NK-92 (cell line): Measurements from ENCODE around the gene SLC12A9.
"Not testable (repeated sequence)": the region's sequence is repeated elsewhere in the genome, so short reads cannot be mapped to it uniquely, and the experiment has no call there.

Source experiments
- DNase-seq: peaks from one replicate; lab custom pipeline; 2025; ENCODE audit not compliant: unreplicated experiment; lab: John Stamatoyannopoulos, UW

The SLC12A9 gene, protein sequence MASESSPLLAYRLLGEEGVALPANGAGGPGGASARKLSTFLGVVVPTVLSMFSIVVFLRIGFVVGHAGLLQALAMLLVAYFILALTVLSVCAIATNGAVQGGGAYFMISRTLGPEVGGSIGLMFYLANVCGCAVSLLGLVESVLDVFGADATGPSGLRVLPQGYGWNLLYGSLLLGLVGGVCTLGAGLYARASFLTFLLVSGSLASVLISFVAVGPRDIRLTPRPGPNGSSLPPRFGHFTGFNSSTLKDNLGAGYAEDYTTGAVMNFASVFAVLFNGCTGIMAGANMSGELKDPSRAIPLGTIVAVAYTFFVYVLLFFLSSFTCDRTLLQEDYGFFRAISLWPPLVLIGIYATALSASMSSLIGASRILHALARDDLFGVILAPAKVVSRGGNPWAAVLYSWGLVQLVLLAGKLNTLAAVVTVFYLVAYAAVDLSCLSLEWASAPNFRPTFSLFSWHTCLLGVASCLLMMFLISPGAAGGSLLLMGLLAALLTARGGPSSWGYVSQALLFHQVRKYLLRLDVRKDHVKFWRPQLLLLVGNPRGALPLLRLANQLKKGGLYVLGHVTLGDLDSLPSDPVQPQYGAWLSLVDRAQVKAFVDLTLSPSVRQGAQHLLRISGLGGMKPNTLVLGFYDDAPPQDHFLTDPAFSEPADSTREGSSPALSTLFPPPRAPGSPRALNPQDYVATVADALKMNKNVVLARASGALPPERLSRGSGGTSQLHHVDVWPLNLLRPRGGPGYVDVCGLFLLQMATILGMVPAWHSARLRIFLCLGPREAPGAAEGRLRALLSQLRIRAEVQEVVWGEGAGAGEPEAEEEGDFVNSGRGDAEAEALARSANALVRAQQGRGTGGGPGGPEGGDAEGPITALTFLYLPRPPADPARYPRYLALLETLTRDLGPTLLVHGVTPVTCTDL

DNA sequence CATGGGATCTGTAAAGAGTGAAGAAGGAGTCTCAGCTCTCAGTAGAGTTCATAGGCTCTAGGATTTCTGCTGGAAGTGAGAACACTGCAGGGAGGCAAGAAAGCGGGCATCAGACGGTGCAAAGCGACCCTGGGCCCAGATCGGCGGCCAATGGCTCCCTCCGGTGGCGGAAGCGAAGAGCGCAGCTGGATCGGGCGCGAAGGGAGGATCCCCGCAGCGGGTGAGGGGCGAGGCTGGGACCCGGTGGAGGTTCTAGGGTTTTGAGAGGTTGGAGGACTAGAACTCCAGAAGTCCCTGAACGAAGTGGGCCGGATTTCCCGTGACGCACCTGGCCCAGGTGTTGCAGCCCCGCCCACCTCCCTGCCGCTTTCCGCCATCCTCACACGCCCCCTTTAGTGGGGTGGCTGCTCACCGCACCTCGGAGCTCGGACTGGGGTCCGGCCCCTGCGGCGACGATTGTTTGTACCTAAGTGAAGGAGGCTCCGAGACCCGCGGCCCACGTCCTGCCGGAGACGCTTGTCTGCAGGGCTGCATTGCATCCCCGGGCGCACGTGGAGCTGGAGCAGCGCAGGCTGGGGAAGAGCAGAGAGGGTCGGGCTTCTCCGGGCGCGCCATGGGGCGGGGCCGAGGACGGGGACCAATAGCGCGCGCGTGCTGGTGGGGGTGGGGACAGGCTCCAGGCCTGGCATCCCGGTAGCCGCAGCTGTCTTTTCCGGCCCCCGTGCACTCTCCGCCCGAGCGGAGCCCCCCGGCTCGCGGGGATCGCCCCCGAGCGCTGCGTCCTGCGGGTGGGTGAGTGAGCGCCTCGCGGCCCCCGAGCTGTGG is at the start of gene SLC12A9:
Gene SLC12A9, plus strand, starts transcription at position 666 of the 825 bp plus-strand sequence. CDS start 1,485 bp downstream, outside the sequence.
- DNase-seq = no peak

DNA sequence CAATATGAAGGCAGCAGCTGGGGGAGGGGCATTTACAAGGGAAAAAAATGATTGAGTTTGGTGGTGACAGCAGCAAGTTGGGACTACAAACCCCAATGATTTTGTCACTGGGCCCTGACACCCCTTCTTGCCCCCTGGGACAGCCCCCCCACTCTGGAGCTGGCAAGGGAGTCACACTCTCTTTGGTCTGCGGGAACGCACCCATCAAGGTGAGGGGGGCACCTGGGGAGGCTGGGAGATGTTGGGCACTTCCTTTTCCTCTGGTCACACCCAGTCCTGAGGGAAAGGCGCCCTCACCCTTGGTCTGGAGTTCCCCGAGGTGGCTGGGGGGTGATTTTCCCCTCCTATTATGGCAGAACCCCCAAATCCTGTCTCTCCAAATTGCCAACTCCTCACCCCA is 49.6 kb upstream of the SLC12A9 start:
- DNase-seq = no peak

DNA sequence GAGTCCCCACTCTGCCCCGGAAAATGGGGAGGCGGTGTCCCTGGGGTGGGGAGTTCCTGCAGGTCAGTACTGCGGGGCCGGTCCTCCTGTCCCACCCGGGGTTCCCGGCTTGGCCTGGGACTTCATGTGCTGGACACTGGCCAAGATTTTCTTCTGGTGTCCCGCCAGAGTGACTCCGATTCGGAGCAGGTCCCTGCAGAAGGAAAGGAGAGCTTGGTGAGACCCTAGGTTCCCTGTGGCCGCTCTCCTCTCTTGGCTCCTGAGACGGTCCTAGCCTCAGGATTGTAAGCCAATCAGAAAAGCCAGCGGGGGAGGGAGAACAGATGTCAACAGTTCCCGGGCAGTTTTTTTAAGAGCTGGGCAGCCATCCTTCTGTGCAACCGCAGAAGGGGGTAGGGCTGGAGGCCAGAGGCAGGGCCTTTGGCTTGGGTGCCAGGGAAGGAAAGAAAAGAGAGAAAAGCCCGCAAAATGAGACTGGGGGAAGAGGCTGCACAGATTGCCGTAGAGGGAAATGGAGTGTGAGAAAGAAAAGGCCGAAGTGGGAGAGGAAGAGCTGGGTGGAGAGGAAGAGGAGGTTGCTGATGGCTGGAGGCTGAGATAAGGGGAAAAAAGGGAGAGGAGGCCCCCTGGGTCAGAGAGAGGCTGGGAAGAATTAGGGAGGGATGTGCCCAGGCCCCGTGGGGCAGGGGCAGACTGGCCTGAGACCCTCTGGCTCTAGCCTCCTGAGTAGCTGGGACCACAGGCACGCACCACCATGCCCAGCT is 48.9 kb upstream of the SLC12A9 start:
- no peak for DNase-seq

DNA sequence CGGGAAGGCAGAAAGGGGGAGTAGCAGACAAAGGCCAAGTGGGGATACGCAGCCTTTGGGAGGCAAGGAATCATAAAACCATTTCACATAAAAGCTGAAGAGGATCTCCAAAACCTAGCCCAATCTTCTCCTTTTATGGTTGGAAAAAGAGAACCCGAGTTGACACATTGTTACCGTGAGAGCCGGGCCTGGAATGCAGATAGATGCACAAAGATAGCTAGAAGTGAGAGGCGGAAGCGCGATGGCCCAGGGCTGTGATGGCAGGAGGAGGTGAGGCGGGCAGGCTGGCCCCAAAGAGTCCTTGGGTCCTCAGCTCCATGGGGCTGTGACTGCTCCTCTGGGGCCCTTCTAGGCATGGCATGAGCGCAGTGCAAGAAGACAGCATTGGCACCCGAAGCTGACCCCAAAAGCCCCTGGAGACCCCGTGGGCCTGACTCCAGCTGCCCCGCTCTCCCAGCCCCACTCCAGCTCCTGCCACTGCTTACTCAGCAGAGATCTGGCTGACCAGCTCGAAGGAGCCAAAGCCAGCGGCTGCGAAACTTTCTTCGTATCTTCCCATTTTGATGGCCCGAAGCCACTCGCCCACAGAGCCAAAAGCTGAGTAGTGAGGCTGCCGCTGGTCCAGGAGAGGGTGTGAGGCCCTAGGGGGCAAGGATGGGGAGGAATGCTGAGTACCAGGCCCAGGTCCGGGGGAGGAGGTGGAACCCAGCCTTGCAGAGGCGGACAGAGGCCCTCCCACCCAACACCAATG is 47.7 kb upstream of the SLC12A9 start:
- no peak for DNase-seq

GRCh38 chr7:100806276-100806675 is 46.2 kb upstream of the SLC12A9 start:
- DNase-seq = no peak

DNA sequence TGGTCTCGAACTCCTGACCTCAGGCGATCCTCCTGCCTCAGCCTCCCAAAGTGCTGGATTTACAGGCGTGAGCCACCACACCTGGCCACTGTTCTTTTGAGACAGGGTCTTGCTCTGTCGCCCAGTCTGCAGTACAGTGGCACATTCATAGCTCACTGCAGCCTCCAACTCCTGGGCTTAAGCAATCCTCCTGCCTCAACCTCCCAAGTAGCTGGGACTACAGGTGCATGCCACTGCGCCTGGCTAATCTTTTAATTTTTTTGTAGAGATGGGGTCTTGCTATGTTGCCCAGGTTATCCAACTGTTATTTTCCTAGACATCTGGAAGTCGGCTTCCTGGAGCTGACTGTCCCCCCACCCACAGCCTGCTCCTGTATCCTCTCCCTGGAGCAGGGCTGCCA is 45.6 kb upstream of the SLC12A9 start:
- not testable (repeated sequence) for DNase-seq

DNA sequence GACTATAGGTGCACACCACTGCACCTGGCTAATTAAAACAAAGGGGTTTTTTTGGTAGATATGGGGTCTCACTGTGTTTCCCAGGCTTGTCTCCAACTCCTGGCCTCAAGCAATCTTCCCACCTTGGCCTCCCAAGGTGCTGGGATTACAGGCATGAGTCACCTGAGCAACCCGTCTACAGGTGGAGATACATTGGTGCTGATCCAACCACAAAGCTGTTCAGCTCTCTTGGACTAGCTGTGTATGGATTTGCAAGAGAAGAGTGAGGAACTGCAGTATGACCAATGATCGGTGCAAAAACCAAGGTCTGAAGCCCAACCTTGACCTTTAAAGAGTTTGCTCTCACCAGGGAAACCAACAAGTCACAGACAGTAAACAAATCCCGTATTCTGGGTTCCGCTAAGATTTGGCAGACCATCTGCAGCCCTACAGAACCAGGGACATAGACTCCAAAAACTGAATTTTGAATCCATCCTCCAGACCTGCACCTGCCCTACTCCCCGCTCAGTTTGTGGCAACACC is 44.1 kb upstream of the SLC12A9 start:
- DNase-seq = no peak

- DNase-seq = no peak
Measured at GRCh38 chr7:100811480-100811879, 41.0 kb upstream of the SLC12A9 start.

DNA sequence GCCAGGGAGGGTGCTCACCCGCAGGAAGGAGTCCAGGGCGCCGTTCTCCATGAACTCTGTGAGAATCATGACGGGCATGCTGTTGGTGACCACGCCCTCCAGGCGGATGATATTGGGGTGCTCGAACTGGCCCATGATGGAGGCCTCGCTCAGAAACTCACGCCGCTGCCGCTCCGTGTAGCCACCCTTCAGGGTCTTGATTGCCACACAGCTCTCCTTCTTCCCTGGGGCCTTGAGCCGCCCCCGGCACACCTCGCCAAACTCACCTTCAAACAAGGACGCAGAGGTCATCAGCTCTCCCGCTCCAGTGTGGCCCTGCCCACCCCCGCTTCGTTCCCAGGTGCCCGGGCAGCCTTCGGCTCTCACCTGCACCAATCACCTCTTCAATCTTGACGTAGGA is 39.8 kb upstream of the SLC12A9 start:
- no peak for DNase-seq

DNA sequence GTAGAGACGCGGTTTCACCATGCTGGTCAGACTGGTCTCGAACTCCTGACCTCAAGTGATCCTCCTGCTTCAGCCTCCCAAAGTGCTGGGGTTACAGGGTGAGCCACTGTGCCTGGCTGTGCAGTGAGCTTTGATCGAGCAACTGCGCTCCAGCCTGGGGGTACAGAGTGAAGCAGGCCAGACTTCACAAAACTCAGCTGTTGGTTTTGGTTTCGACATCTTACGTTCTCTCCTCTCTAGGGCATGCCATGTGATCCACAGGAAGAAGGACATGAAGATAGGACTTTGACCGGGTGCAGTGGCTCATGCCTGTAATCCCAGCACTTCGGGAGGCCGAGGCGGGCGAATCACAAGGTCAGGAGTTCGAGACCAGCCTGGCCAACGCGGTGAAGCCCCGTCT is 36.0 kb upstream of the SLC12A9 start:
- DNase-seq = not testable (repeated sequence)

- DNase-seq = no peak
Measured at GRCh38 chr7:100817097-100817496, 35.4 kb upstream of the SLC12A9 start.

DNA sequence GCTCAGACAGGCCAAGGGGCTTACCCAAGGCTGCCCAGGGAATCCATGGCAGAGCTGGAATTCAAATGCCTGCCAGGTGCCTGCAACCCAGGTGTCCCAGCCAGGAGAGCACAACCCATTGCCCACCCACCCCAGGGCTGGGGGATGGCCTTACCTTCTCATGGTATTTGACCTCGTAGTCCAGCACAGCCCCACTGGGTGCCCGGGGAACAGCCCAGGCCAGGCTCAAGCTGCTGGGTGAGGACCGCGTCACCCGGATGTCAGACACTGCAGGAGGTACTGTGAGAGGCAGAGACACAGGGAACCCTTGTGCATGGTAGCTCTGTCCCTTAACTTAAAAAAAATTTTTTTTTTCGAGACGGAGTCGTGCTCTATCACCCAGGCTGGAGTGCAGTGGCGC is 34.1 kb upstream of the SLC12A9 start:
- no peak for DNase-seq

DNA sequence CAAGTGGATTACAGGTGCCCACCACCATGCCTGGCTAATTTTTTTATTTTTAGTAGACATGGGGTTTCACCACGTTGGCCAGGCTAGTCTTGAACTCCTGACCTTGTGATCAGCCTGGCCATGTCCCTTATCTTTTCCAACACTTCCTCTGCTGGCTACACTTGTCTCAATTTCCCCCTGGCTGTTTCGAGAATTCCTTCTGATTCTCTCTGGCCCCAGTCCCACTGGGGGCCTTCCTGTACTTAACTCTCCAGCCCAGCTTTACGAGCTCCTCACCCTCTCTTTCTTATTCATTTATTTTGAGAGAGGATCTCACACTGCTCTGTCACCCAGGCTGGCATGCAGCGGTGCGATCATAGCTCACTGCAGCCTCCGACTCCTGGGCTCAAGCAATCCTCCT is 33.7 kb upstream of the SLC12A9 start:
- DNase-seq = no peak

GRCh38 chr7:100819586-100819985 is 32.9 kb upstream of the SLC12A9 start:
- no peak for DNase-seq

DNA sequence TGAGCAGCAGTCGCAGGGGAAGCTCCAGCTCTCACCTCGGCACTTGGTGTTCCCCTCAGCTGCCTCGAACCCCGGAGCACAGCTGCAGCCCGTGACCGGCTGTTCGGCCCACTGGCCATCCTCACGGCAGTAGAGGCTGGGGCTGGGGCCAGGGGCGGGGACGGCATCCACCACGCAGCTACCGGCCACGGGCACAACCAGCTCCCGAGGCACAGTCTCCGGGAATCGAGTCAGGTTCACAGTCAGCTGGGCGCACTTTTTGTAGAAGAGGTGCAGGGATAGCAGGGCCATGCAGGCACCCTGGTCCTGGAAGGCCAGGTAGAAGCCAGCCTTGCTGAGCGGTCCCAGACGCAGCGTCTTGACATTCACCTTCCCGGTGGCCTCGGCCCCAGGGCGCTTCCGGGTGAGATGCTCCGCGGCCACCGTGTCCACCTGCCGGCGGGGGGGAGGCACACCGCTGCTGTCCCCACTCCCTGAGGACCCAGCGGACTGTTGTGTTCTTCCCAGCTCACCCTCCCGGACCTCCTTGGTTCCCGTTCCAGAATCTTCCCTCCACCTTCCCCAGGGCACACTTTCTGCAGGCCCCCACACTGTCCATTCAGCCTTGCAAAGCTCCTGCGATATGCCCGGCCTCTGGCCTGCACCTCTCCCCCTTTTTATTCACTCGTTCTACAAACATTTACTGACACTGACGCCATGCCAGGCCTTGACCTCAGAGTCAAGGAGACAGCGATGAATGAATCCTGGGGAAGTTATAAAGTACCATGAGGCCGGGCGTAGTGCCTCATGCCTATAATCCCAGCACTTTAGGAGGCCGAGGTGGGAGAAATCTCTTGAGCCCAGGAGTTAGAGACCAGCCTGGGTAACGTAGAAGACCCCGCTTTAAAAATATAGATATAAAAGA is 30.0 kb upstream of the SLC12A9 start:
- DNase-seq = no peak

GRCh38 chr7:100823140-100823525 is 29.4 kb upstream of the SLC12A9 start:
- DNase-seq = no peak

DNA sequence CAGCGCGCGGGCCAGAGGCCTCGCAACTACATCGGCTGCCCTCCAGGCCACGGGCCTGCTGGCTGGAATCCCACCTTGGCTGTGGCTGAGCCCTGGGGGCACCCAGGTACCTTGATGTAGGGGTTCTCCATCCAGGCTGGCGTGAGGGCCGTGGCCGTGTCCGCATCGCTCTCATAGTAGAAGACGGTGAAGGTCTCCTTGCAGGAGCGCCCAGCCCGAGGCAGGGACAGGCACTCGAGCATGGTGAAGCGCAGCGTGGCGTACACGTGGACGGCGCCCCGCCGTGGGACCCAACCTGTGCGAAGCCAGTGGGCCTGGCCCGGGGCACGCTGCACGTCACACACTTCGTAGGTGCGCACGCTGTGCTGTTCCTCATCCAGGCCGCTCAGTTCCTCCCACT is 29.0 kb upstream of the SLC12A9 start:
- no peak for DNase-seq

- DNase-seq = no peak
Measured at GRCh38 chr7:100824499-100825214, 27.9 kb upstream of the SLC12A9 start.
